ENCODE results near the gene GDNF.

The GDNF gene

GRCh38 chr5:37873988-37874387, 34.1 kb upstream of the GDNF start:
- H3K27me3 ChIP-seq (ENCODE audit: control insufficient read depth in 3 of 3, insufficient read depth in 3 of 3, low read depth in 1 of 3, low read length in 3 of 3): no peaks in the 10 kb centered on the region

GRCh38 chr5:37871023-37871815, 31.4 kb upstream of the GDNF start:
- Histone ChIP-seq H3K36me3 (replicated peaks in 1 of 2; ENCODE audit: control insufficient read depth in 2 of 2, insufficient read depth in 2 of 2, low read length in 2 of 2) (no peaks in the 10 kb centered on the region), H2BK15ac (ENCODE audit: low read length) (no peak overlapping the region), H3K4me3 (ENCODE audit: low read length in 2 of 2) (no peak overlapping the region), H4K91ac (ENCODE audit: low read depth, low read length, poor library complexity) (no peak overlapping the region), H2BK12ac (ENCODE audit: low read length) (no peak overlapping the region), H3K4me2 (ENCODE audit: insufficient read depth, low read length, poor library complexity, severe bottlenecking) (no peak overlapping the region), H3K9me3 (replicated peaks in 1 of 2; ENCODE audit: control insufficient read depth in 2 of 2, insufficient read depth in 1 of 2, low read depth in 1 of 2, low read length in 2 of 2) (peaks cover 0 to 3% of the 10 kb centered on the region in 2 donors), H4K8ac (ENCODE audit: low read depth, low read length) (no peak overlapping the region), H3K9ac (ENCODE audit: low read depth, low read length, poor library complexity) (no peak overlapping the region), H2AK5ac (ENCODE audit: low read depth, low read length) (no peak overlapping the region), H3K4me1 (ENCODE audit: control insufficient read depth in 2 of 2, insufficient read depth in 1 of 2, low read depth in 1 of 2, low read length in 2 of 2) (peaks cover 4 to 9% of the 10 kb centered on the region in 2 donors), H2BK5ac (ENCODE audit: low read length) (no peak overlapping the region), H3K18ac (ENCODE audit: low read length) (no peak overlapping the region), H3K23ac (ENCODE audit: low read depth, low read length, poor library complexity) (no peak overlapping the region), H3K27ac (replicated peaks; ENCODE audit: low read length) (no peak overlapping the region), H3K4ac (ENCODE audit: low read length) (no peak overlapping the region), H3K14ac (ENCODE audit: low read length) (no peak overlapping the region), H2AFZ (ENCODE audit: low read length) (no peak overlapping the region), H3K79me1 (ENCODE audit: low read depth, low read length) (no peaks in the 10 kb centered on the region), H2BK120ac (ENCODE audit: low read depth, low read length) (no peak overlapping the region), H3K27me3 (ENCODE audit: control insufficient read depth in 3 of 3, insufficient read depth in 3 of 3, low read depth in 1 of 3, low read length in 3 of 3) (no peaks in the 10 kb centered on the region)
- no CpG with 5 or more reads among the region's 7 CpGs for WGBS, 2 donors (ENCODE audit: extremely low coverage in 2 of 2, insufficient read length in 2 of 2, insufficient replicate concordance in 1 of 2)
- no peak for DNase-seq (ENCODE audit: low spot score)

More at GRCh38 chr5:37873988-37874387, 34.1 kb upstream of the GDNF start:
- no CpG with 5 or more reads among the region's 7 CpGs for WGBS, 2 donors (ENCODE audit: extremely low coverage in 2 of 2, insufficient read length in 2 of 2, insufficient replicate concordance in 1 of 2)
- Histone ChIP-seq H2BK5ac (ENCODE audit: low read length) (no peak overlapping the region), H4K91ac (ENCODE audit: low read depth, low read length, poor library complexity) (no peak overlapping the region), H2AFZ (ENCODE audit: low read length) (no peak overlapping the region), H3K18ac (ENCODE audit: low read length) (no peak overlapping the region), H4K8ac (ENCODE audit: low read depth, low read length) (no peak overlapping the region), H3K9ac (ENCODE audit: low read depth, low read length, poor library complexity) (no peak overlapping the region), H2BK15ac (ENCODE audit: low read length) (no peak overlapping the region), H3K4ac (ENCODE audit: low read length) (no peak overlapping the region), H3K4me3 (ENCODE audit: low read length in 2 of 2) (no peak overlapping the region), H3K14ac (ENCODE audit: low read length) (no peak overlapping the region), H2AK5ac (ENCODE audit: low read depth, low read length) (no peak overlapping the region), H3K4me2 (ENCODE audit: insufficient read depth, low read length, poor library complexity, severe bottlenecking) (no peak overlapping the region), H3K4me1 (ENCODE audit: control insufficient read depth in 2 of 2, insufficient read depth in 1 of 2, low read depth in 1 of 2, low read length in 2 of 2) (peaks cover 2 to 4% of the 10 kb centered on the region in 2 donors), H2BK120ac (ENCODE audit: low read depth, low read length) (no peak overlapping the region), H2BK12ac (ENCODE audit: low read length) (no peak overlapping the region), H3K23ac (ENCODE audit: low read depth, low read length, poor library complexity) (no peak overlapping the region), H3K79me1 (ENCODE audit: low read depth, low read length) (no peaks in the 10 kb centered on the region), H3K27ac (replicated peaks; ENCODE audit: low read length) (no peak overlapping the region), H3K9me3 (replicated peaks in 1 of 2; ENCODE audit: control insufficient read depth in 2 of 2, insufficient read depth in 1 of 2, low read depth in 1 of 2, low read length in 2 of 2) (peaks cover 0 to 3% of the 10 kb centered on the region in 2 donors), H3K36me3 (replicated peaks in 1 of 2; ENCODE audit: control insufficient read depth in 2 of 2, insufficient read depth in 2 of 2, low read length in 2 of 2) (no peaks in the 10 kb centered on the region)
- no peak for DNase-seq (ENCODE audit: low spot score)

GRCh38 chr5:37869216-37869615, 29.4 kb upstream of the GDNF start:
- Histone ChIP-seq H4K91ac (ENCODE audit: low read depth, low read length, poor library complexity) (no peak overlapping the region), H2BK12ac (ENCODE audit: low read length) (no peak overlapping the region), H3K79me1 (ENCODE audit: low read depth, low read length) (no peaks in the 10 kb centered on the region), H3K14ac (ENCODE audit: low read length) (no peak overlapping the region), H3K4me2 (ENCODE audit: insufficient read depth, low read length, poor library complexity, severe bottlenecking) (no peak overlapping the region), H3K23ac (ENCODE audit: low read depth, low read length, poor library complexity) (no peak overlapping the region), H3K4me1 (ENCODE audit: control insufficient read depth in 2 of 2, insufficient read depth in 1 of 2, low read depth in 1 of 2, low read length in 2 of 2) (peaks cover 4 to 9% of the 10 kb centered on the region in 2 donors), H3K9me3 (replicated peaks in 1 of 2; ENCODE audit: control insufficient read depth in 2 of 2, insufficient read depth in 1 of 2, low read depth in 1 of 2, low read length in 2 of 2) (peaks cover 0 to 2% of the 10 kb centered on the region in 2 donors), H2AFZ (ENCODE audit: low read length) (no peak overlapping the region), H3K36me3 (replicated peaks in 1 of 2; ENCODE audit: control insufficient read depth in 2 of 2, insufficient read depth in 2 of 2, low read length in 2 of 2) (no peaks in the 10 kb centered on the region), H3K9ac (ENCODE audit: low read depth, low read length, poor library complexity) (no peak overlapping the region), H4K8ac (ENCODE audit: low read depth, low read length) (no peak overlapping the region), H3K27ac (replicated peaks; ENCODE audit: low read length) (no peak overlapping the region), H3K18ac (ENCODE audit: low read length) (no peak overlapping the region), H3K4ac (ENCODE audit: low read length) (no peak overlapping the region), H2BK120ac (ENCODE audit: low read depth, low read length) (no peak overlapping the region), H2BK15ac (ENCODE audit: low read length) (no peak overlapping the region), H2BK5ac (ENCODE audit: low read length) (no peak overlapping the region), H3K27me3 (ENCODE audit: control insufficient read depth in 3 of 3, insufficient read depth in 3 of 3, low read depth in 1 of 3, low read length in 3 of 3) (no peaks in the 10 kb centered on the region), H3K4me3 (ENCODE audit: low read length in 2 of 2) (no peak overlapping the region), H2AK5ac (ENCODE audit: low read depth, low read length) (no peak overlapping the region)
- WGBS, 2 donors (ENCODE audit: extremely low coverage in 2 of 2, insufficient read length in 2 of 2, insufficient replicate concordance in 1 of 2): no CpG with 5 or more reads among the region's 2 CpGs
- no peak for DNase-seq (ENCODE audit: low spot score)

- H3K9me3 ChIP-seq (replicated peaks in 1 of 2; ENCODE audit: control insufficient read depth in 2 of 2, insufficient read depth in 1 of 2, low read depth in 1 of 2, low read length in 2 of 2): peaks cover 0 to 2% of the 10 kb centered on the region in 2 donors
- no peaks in the 10 kb centered on the region for H3K27me3 ChIP-seq (ENCODE audit: control insufficient read depth in 3 of 3, insufficient read depth in 3 of 3, low read depth in 1 of 3, low read length in 3 of 3)
- H3K4me2 ChIP-seq (ENCODE audit: insufficient read depth, low read length, poor library complexity, severe bottlenecking): no peak overlapping the region
- H2AK5ac ChIP-seq (ENCODE audit: low read depth, low read length): no peak overlapping the region
- H3K14ac ChIP-seq (ENCODE audit: low read length): no peak overlapping the region
- H3K18ac ChIP-seq (ENCODE audit: low read length): no peak overlapping the region
- no peak overlapping the region for H4K8ac ChIP-seq (ENCODE audit: low read depth, low read length)
- DNase-seq (ENCODE audit: low spot score): no peak
- no peak overlapping the region for H2BK15ac ChIP-seq (ENCODE audit: low read length)
- no peak overlapping the region for H2BK12ac ChIP-seq (ENCODE audit: low read length)
- H2AFZ ChIP-seq (ENCODE audit: low read length): no peak overlapping the region
- H3K4ac ChIP-seq (ENCODE audit: low read length): no peak overlapping the region
- H3K79me1 ChIP-seq (ENCODE audit: low read depth, low read length): no peaks in the 10 kb centered on the region
- H3K36me3 ChIP-seq (replicated peaks in 1 of 2; ENCODE audit: control insufficient read depth in 2 of 2, insufficient read depth in 2 of 2, low read length in 2 of 2): no peaks in the 10 kb centered on the region
- no peak overlapping the region for H3K23ac ChIP-seq (ENCODE audit: low read depth, low read length, poor library complexity)
- no peak overlapping the region for H3K4me3 ChIP-seq (ENCODE audit: low read length in 2 of 2)
- H3K4me1 ChIP-seq (ENCODE audit: control insufficient read depth in 2 of 2, insufficient read depth in 1 of 2, low read depth in 1 of 2, low read length in 2 of 2): peaks cover 4 to 9% of the 10 kb centered on the region in 2 donors
- H4K91ac ChIP-seq (ENCODE audit: low read depth, low read length, poor library complexity): no peak overlapping the region
- WGBS, 2 donors (ENCODE audit: extremely low coverage in 2 of 2, insufficient read length in 2 of 2, insufficient replicate concordance in 1 of 2): no CpG with 5 or more reads among the region's 3 CpGs
- no peak overlapping the region for H3K27ac ChIP-seq (replicated peaks; ENCODE audit: low read length)
- no peak overlapping the region for H2BK120ac ChIP-seq (ENCODE audit: low read depth, low read length)
- no peak overlapping the region for H2BK5ac ChIP-seq (ENCODE audit: low read length)
- no peak overlapping the region for H3K9ac ChIP-seq (ENCODE audit: low read depth, low read length, poor library complexity)
Measured at GRCh38 chr5:37867654-37868053, 27.8 kb upstream of the GDNF start.
